ENCODE results near the gene DIS3L2.
"Not testable (repeated sequence)": the region's sequence is repeated elsewhere in the genome, so short reads cannot be mapped to it uniquely, and the experiment has no call there.

Gene DIS3L2

DNA sequence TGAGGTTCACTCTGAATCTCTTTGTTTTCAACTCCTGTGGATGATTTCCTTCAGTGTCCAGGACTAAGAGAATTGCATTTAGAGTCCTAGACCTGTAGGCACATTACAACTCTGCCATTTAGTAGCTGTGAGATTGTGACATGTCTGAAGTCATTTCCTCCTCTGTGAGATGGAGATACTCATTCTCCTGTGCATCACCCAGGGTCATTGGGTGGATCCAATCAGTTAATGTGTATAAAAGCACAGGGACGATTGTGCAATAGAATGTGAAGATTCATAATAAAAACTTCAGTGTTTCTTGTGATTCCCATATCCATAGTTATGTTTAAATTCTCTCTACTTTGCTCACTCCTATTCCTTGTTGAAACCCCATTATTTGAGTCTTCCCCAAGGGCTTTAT lies 113.6 kb downstream of the DIS3L2 start:
- DNase-seq: no peak

DNA sequence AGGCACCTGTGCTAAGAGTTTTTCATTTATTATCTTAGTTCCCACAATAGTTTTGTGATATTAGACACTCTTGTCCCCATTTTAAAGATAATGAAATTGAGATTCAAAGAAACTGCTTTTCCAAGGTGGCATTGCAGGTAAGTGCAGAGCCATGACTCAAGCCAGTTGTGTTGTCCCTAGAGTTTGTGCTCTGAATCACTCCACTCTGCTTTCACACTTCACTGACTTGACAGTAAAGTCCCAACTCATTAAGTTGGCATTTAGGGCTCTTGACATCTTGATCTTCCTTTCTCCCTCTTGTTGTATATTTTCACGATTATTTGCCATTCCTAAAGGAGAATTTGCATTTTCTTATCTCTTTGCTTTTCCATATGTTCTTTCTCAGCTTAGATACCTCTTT lies 114.3 kb downstream of the DIS3L2 start:
- DNase-seq: no peak

DNA sequence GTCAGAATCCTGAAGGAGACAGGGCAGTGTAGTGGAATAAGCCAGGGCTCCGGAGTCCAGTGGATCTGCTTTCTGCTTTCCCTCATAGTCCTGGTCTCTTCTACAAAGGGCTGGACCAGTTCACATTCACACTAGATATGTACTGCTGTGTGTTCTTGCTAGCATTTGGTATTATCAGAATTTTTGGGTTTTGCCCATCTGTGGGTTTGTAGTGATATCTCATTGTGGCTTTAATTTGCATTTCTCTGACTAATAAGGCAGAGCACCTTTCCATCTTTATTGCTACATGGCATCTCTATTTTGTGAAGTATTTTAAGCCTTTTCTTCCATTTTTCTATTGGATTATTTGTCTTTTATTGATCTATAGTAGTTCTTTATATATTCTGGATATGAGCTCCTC lies 114.8 kb downstream of the DIS3L2 start:
- no peak for DNase-seq

DNA sequence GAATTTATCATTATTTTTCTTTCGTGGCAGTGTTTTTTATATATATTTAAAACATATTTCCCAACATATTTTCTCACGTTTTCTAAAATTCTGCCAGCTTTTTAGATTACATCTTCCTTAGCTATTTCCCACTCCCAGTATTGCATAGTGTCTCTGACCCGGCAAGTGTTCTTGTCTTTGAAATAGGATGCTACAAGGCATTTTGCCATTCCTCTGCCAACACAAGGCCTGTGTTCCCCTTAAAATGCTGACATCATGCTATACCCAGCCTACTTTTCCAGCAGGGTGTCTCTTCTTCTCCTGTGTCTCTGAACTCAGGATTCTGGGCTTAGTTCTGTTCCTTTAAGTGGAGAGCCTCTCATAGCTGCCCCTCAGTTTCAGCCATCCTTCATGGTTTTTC lies 115.2 kb downstream of the DIS3L2 start:
- no peak for DNase-seq

DNA sequence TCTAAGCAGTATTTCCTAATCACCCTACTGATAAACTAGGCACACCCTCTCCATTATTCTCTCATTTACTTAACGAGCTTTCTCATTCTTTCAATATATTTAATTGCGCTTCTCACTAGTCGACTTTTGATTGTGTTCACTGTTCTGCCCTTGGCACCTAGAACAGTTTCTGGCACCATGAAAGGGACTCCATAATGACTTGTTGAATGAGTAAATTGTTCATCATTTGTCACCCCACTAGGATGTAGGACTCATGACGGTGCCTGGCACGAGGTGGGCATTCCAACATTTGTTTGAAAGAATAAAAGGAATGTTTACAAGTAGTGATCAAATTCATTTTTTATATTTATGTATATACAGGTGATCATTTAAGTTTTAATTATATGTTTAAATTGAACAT lies 123.7 kb downstream of the DIS3L2 start:
- no peak for DNase-seq

DNA sequence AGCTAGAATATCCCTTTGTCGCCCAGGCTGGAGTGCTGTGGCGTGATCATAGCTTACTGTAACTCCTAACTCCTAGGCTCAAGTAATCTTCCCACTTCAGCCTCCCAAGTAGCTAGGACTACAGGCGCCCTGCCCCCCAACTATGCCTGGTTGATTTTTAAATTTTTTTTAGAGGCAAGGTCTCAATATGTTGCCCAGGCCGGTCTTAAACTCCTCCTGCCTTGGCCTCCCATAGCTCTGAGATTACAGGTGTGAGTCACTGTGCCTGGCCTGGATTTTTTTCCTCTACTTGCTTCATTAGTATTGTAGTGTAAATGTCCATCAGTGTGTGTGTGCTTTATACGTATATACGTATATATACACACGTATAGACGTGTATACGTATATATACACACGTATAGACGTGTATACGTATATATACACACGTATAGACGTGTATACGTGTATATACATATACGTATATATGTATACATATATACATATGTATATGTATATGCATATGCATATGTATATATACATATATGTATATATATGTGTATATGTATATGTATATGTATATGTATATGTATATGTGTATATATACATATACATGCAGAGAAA lies 124.4 kb downstream of the DIS3L2 start:
- no peak for DNase-seq

DNA sequence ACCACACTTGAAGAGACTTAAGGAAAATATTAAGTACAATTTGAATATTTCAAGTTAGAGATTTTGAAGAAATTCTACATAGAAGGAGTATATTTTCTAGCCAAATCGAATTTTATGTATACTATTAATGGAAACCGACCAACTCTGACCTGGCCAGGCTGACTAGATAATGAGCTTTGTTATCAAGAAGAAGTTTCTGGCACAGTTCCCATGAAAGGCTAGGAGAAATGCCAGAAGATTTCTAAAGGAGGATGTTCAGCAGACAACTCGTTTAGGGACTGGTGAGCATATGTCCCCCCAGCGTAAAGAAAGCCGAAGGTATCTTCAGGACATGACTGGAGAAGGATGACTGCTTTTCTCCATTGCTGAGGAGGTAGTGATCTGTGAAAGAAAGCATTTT lies 127.3 kb downstream of the DIS3L2 start:
- no peak for DNase-seq

DNA sequence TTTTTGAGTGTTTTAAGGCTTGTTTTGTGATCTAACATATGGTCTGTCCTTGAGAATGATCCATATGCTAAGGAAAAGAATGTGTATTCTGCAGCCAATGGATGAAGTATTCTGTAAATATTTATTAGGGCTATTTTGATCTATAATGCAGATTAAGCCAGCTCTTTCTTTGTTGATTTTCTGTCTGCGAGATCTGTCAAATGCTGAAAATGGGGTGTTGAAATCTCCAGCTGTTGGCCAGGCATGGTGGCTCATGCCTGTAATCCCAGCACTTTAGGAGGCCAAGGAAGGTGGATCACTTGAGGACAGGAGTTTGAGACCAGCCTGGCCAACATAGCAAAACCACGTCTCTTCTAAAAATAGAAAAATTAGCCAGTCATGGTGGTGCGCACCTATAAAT lies 132.7 kb downstream of the DIS3L2 start:
- no peak for DNase-seq

DNA sequence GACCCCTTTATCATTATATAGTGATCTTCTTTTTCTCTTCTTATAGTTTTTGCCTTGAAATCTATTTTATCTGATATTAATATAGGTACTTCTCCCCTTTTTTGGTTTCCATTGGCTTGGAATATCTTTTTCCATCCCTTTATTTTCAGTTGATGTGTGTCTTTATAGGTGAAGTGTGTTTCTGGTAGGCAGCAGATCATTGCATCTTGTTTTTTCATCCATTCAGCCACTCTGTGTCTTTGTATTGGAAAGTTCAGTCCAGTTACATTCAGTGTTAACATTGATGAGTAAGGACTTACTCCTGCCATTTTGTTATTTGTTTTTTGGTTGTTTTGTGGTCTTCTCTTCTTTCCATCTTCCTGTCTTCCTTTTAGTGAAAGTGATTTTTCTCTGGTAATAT lies 133.4 kb downstream of the DIS3L2 start:
- DNase-seq: no peak

DNA sequence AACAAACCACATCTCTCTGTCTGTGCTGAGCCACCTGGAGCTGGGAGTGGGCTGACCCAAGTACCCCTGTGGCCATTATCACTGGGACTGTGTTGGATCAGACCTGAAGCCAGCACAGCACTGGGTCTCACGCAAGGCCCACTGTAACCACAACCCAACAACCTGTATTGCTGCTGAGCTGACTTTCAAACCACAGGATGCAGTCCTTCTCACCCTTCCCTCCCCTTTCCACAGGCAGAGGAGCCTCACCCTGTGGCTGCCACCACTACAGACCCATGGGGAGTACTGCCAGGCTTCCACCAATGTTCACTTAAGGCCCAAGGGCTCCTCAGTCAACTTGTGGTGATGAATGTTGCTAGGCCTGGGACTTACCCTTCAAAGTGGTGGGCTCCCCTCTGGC lies 135.7 kb downstream of the DIS3L2 start:
- DNase-seq: no peak

DNA sequence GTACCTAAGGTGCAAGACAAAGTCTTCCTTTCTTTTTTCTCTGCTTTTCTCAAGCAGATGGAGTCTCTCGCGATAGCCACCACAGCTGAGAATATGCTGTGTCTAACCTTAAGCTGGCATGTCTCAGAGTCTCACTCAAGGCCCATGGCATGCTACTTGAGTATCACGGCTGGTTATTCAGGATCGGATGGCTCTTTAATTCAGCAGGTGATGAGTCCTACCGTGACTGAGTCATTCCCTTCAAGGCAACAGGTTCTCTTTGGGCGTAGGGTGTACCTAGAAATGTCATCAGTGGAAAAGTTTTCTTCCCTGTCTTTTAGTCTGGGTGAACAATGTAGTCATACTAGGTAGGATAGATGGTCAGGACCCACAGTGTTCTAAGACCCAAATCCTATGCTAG lies 136.2 kb downstream of the DIS3L2 start:
- no peak for DNase-seq

DNA sequence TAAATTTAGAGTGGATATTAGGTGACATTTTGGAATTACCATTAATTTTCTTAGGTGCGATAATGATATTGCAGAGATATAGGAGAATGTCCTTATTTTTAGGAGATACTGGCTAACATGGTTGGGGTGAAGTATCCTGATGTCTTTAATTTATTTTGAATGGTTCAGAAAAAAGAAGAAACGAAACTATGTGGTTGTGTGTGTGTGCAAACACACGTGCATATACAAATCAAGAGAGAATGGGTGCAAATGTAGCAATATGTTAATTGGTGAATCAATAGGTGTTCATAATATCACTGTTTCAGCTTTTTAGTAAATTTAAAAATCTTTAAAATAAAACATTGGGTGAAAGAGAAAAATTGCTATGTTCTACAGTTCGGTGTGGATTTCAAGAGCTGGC lies 140.9 kb downstream of the DIS3L2 start:
- DNase-seq: no peak

DNA sequence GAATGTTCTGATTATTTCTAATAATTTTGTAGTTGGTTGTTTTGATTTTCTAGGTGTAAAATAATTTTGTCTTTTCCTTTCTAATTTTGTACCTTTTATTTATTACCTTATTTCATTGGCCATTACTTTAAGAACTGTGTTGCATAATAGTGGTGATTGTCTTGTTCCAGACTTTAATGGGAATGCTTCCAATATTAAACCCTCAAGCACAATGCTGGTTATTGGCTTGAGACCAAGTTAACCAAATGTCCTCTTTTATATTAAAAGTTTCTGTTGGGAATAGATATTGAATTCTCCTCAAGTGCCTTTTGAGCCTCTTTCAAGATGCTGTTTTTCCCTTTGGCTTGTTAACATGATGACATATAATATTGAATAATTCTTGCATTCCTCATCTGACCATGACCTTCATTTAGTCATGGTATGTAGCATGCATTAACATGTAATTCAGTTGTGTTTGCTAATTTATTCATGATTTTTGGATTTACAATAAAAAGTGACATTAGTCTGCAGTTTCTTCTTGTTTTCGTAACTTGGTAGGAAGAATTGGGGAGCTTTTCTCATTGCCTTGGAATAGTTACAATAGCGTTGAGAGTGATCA lies 141.7 kb downstream of the DIS3L2 start:
- no peak for DNase-seq

DNA sequence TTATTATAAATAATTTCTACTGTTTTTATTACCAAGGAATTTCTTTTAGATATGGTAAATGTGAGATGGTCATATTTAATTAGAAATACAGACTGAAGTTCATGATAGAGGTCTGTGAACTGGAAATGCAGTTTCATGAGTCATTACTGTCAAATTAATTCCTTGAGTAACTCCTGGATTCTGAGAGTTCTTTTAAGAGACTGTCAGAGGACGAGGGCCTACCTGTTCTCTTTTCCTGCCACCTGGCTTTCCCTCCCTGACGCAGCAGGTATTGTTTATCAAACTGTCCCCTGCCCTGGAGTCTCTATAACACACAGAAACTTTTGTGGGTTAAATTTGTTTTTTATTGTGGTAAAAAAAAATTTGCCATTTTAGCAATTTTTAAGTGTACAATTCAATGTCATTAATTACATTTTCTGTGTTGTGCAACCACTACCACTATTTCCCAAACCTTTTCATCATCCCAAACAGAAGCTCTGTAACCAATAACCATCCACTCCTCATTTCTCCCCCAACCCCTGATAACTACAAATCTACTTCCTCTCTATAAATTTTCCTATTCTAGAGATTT lies 142.6 kb downstream of the DIS3L2 start:
- DNase-seq: no peak

DNA sequence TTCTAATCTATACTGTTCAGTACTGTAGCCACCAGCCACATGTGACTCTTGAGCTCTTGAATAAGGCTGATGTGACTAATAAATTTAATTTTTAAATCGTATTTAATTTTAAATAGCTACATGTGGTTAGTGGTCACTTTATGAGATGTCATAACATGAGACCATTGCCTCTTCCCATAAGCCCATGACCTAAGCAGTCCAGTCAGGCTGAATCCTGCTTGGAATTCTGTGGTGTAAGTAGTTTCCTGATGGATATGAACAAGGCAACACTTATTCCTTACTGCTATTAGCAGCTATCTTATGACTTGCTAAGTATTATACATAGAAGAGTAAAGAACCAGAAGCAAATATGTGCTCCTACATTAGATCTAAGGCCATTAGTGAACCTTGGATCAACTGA lies 150.0 kb downstream of the DIS3L2 start:
- DNase-seq: no peak

DNA sequence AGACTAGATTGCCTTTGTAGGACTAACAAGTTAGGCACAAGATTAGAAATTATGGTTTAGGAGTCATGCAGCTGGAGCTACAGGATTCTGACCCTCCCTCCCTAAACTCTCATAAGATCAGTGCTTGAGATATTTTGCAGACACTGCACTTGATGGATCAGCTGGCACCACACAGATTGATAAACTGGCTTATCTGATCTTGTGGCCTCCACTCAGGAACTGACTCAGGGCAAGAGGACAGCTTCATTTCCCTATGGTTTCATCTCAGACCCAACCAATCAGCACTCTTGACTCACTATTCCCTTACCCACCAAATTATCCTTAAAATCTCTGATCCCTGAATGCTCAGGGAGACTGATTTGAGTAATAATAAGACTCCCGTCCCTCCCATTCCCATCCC lies 152.3 kb downstream of the DIS3L2 start:
- no peak for DNase-seq

DNA sequence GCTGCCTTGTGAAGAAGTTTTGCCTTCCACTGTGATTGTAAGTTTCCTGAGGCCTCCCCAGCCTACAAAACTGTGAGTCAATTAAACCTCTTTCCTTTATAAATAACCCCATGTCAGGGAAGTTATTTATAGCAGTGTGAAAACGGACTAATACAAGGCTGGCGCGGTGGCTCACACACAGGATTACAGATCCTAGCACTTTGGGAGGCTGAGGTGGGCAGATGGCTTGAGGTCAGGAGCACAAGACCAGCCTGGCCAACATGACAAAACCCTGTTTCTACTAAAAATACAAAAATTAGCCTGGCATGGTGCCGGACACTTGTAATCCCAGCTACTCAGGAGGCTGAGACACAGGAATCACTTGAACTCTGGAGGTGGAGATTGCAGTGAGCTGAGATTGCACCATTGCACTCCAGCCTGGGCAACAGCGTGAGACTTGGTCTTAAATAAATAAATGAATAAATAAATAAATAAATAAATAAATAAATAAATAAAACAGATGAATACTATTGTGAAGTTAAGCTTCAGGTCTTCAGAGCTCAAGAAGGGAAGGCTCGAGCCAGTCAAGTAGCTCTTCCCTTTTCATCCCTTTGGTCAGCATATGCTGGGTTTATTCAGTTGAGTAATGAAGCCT lies 154.3 kb downstream of the DIS3L2 start:
- DNase-seq: not testable (repeated sequence)

DNA sequence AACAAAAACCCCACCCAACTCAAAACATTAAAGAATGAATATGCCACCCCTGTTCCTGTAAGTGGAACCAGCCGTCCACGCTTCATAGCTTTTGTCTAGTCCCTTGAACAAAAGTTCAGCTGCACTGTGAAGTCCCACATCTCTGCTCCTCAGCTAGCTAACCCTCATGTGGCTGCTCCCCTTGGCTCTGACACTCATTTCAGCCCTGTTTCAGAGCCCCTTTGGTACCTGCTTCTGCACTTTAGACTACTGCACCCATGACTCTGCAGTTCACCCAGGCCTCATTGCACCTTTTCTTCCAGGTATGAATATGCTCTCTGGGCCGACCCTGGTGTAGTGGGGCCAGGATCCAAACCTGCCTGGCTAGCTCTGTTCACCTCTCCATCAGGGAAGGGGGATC lies 155.3 kb downstream of the DIS3L2 start:
- no peak for DNase-seq

DNA sequence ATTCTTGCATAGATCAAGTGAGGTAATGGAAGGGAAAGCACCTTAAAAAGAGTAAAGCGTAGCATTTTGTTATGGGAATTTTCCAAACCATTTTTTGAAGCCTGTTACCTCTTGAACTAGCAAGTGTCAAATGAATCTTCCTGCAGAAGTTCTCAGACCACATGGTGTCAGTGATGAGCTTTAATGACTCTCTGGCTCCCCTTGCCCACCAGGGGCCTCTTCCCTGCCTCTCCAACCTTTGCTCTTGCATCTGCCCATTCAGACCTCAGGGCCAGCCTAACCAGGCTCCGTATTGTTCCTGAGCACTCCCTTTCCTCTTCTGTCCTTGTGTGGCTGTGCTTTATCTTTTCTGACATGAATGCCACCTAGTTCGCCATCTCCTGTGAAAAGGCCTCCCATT lies 155.9 kb downstream of the DIS3L2 start:
- DNase-seq: no peak

DNA sequence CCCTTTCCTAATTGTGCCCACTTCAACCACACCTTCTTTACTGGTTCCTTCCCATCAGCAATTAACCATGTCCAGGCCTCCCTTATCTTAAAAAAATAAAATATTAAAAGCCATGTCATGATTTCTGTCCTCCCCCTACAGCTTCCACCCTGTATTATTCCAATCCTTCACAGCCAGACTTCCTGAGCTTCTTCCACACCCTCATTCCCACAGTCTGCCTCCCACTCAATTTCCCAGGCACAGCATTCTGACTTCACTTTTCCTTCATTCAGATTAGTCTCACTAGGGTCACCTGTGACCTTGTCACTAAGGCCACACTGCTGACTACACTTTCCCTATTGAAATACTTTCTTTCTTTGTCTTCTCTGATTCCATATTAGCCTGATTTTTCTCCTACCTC lies 159.4 kb downstream of the DIS3L2 start:
- DNase-seq: no peak

DNA sequence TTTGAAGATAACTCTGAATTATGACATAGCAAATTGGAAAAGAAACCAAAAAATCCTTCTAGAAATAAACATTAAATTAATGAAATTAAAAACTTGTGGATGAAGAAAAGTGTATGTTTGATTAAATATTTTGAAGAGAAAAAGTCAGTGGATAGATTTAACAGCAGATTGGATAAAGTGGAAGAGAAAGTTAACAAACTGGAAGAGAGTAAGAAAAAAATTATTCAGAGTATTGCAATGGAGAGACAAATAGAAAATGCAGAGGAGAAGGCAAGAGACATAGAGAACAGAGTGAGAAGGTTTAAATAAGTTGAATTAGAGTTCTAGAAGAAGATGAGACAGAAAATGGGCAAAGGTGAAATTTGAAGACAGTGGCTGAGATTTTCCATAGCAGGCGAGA lies 162.8 kb downstream of the DIS3L2 start:
- DNase-seq: no peak

DNA sequence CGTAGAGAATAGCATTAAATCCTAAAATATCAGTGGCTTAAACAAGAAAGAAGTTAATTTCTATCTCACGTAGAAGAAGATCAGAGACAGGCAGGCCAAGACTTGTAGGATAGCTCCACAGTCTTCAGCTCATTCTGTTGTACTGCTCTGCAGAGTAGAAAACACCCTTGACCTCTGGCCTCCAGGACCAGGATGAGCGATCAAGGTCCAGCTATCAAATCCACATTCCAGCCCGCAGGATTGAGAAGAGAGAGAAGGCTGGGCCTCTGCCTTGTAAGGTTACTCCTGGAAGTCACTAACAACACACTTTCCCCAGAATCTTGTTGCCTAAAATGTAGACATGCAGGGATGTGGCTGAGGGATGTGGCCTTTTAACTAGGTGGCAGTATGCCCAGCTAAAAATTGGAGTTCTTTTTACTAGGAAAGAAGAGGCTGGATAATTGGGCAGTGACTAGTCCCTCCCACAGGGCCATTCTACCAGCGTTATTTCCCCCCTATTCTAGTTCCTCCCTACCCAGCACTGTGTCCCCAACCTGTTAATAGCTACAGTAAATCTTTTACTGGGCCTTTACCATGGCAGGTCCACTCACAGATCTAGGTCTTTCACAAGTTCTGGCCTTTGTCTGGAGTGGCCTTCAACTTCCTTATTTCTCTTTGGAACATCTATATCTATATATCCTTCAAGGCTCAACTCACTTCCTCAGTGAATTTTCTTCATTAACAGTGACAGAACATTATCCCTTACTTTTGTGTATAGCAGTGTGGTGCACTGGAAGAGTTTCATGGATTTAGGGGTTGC lies 165.0 kb downstream of the DIS3L2 start:
- no peak for DNase-seq

DNA sequence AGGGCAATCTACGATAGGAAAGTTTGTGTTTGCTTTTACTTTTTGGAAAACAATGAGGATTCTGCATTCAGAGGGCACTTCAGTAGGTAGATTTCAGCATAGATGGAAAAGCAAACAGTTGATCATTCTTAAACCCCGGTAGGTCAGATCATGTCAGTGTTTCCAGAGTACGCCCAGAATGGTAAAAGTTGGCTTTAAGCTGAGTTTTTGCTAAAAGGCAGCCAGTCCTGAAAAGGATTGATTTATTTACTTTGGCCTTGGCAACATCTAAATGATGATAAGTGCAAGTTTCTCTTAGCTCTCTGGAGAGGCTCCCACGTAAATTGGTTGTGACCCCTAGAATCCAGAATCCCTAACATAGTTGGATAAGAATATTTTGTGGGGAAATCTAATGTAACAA lies 168.0 kb downstream of the DIS3L2 start:
- no peak for DNase-seq

DNA sequence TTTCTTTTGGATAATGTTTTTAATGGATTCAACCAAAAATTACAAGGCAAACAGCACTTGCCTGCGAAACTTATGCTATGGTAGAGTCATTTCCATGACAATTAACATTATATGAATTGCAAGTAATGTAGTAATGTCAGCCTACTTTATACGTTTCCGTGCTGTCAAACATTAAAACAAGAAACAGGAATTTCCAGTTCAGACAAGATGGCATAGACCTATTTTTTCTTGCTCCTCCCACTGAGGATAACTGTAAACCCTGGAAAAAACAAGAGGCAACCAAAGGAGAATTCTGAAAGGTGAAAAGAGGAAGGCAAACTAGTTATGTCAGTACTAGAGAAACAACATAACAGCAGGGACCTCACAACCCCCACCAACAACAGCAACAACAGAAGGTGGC lies 170.7 kb downstream of the DIS3L2 start:
- DNase-seq: no peak

All from stimulated activated CD4-positive, alpha-beta T cell treated with anti-CD3 and anti-CD28 coated beads, Interleukin-2, amount 100 ng/mL, for 48 hours (primary cell).